GM08714 (cell line): ENCODE measurements around the gene CATSPERB.
"Not testable (repeated sequence)": the region's sequence is repeated elsewhere in the genome, so short reads cannot be mapped to it uniquely, and the experiment has no call there.

ENCODE experiments used
- H3K4me3 ChIP-seq: fragments of 200-500 bp; sonication (Bioruptor generic); 2 replicates; pipeline ENCODE4 v1.5.1; 2014; ENCODE audit warnings: mild to moderate bottlenecking, low read length, inconsistent platforms
- ZNF274 ChIP-seq: IDR thresholded peaks from 2 replicates; pipeline ENCODE4 v1.6.1; 2012; ENCODE audit warnings: mild to moderate bottlenecking, low read depth, low read length

Gene CATSPERB

DNA sequence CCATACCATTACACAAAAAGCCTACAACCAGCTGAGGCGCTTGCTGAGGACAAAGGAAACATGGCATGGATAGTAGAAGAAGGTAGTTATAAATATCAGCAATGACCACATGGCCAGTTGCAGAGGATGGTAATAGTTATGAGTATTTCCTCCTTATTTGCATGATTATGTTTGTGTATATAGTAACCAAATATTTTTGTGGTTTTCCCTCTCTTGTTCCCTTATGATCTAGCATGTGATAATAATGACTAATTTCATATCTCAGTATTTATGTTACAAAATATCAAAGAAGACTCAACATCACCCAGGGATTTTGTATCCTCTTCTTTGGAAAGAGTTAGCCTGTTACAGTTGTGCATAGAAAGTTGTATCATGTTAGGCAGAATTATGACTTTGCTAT is 13.5 kb upstream of the CATSPERB start:
- no peak overlapping the region for H3K4me3 ChIP-seq
- TF ChIP-seq ZNF274: no peak

DNA sequence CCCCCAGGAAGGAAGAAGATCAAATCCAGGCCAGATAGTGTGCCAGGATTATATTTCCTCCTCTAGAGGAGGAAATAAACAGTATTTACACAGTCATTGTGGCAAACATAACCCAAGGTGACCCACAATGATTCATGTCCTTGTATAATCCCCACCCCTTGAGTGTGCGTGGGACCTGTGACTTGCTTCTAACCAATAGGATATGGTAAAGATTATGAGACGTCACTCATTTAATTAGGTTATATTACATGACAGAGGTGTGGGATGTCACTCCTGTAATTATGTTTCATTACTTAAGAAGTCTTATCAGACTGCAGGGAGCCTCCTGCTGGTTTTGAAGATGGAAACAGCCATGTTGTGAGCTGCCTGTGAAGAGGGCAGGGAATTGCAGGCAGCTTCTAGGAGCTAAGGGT is 12.2 kb upstream of the CATSPERB start:
- no peak for TF ChIP-seq ZNF274
- no peak overlapping the region for H3K4me3 ChIP-seq

- TF ChIP-seq ZNF274: no peak
- no peak overlapping the region for H3K4me3 ChIP-seq
Observed at GRCh38 chr14:91743305-91743653, 11.4 kb upstream of the CATSPERB start.

DNA sequence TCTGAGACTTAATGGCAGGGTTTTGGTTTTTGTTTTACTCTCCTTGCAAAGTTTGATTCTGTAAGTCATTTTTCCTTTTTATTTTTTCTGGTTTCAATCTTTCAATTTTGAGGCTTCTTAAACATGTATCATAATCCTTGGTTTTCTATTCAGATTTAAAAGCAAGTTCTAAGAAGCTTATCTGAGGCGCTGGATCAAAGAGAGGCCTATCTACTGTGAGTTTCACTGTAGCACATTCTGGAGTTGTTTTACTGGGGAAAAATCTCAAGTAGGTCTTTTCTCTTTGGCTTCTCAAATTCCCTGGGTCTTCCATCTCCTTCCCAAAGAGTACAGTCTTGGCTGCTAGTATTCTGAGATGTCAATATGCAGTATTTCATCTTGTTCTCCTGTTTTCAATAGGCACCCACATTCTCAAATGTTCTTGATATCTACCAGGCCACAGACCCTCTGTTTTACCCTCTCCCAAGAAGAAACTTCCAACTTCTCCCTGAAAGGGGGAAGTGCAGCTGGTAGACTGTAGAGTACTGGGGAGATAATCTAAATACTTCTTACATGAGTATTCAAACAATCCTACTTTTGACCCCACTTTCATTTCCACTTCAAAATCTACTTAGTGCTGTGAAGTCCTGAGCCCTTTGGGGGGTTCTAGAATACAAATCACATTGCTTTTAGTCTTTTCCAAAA is 10.9 kb upstream of the CATSPERB start:
- no peak overlapping the region for H3K4me3 ChIP-seq
- TF ChIP-seq ZNF274: no peak

- H3K4me3 ChIP-seq: not testable (repeated sequence)
Observed at GRCh38 chr14:91739867-91740266, 8.0 kb upstream of the CATSPERB start.

DNA sequence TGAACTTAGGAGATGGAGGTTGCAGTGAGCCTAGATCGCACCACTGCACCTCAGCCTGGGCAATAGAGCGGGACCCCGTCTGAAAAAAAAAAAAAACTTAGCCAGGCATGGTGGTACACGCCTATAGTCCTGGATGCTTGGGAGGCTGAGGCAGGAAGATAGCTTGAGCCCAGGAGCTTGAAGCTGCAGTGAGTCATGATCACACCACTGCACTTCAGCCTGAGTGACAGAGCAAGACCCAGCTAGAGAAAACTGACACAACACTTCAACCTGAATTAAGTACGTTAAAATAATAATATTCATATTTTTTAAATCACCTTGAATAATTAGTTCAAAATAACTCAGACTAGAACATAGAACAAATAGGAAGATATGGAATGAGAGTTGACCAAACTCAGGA is 5.7 kb upstream of the CATSPERB start:
- H3K4me3 ChIP-seq: no peak overlapping the region
- no peak for TF ChIP-seq ZNF274

GRCh38 chr14:91732859-91733477 is 1.1 kb upstream of the CATSPERB start:
- TF ChIP-seq ZNF274: no peak
- H3K4me3 ChIP-seq: no peak overlapping the region

DNA sequence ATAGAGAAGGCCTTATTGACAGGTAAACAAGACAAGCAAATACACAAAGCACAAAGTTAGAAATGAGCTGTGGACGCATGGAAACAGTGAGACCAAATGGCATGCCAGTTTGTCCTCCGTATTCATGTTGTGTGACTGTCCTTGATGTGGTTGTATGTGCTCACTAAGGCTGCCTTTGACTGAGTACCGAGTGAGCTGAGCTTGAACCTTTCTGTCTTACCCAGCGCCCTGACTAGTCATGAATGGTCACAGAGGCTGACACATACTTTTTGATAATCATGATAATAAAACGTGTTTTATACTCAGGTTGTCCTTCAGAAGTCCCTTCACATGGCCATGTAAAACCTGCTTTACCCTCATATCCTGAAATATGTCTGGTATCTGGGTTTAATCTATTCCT is 553 bp upstream of the CATSPERB start:
- no peak for TF ChIP-seq ZNF274
- no peak overlapping the region for H3K4me3 ChIP-seq

GRCh38 chr14:91731018-91731417 is 868 bp downstream of the CATSPERB start:
- no peak overlapping the region for H3K4me3 ChIP-seq
- no peak for TF ChIP-seq ZNF274

- no peak for TF ChIP-seq ZNF274
Observed at GRCh38 chr14:91729756-91730155, 2.1 kb downstream of the CATSPERB start.

GRCh38 chr14:91728616-91729183 is 3.2 kb downstream of the CATSPERB start:
- no peak overlapping the region for H3K4me3 ChIP-seq
- no peak for TF ChIP-seq ZNF274

More at GRCh38 chr14:91729756-91730155, 2.1 kb downstream of the CATSPERB start:
- H3K4me3 ChIP-seq: no peak overlapping the region

- H3K4me3 ChIP-seq: no peak overlapping the region
- no peak for TF ChIP-seq ZNF274
Observed at GRCh38 chr14:91727121-91727520, 4.8 kb downstream of the CATSPERB start.

DNA sequence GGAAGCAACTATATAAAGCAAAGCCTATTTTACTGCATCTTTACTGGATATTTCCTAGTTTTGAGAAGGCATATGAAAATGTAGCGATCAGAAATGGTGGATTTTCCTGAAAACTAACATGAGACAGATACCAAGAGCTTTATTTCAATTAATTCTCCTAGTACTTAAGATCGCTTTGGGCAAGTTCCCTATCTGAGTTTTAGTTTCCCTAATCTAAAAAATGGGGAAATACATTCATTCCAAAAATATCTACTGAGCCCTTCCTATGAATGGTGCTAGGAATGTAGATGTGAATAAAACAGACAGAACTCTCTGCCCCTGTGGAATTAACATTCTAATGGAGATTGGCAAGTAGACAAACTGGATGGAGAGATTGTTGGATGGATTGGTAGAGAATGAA is 8.4 kb downstream of the CATSPERB start:
- TF ChIP-seq ZNF274: no peak
- no peak overlapping the region for H3K4me3 ChIP-seq

DNA sequence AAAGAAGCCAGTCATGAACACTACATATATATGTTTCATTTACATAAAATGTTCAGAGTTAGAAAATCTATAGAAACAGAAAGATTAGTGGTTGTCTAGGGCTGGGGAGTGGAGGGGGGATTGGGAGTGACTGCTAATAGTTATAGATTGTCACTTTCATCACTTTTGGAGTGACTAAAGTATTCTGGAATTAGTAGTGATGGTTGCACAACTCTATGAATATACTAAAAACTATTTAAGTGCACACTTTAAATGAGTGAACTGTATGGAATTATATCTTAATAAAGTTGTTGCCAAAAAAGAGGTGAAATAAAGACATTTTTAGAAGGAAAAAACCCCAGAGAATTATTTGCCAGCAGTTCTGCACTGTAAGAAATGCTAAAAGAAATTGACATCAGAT is 9.5 kb downstream of the CATSPERB start:
- H3K4me3 ChIP-seq: no peak overlapping the region
- TF ChIP-seq ZNF274: no peak

- TF ChIP-seq ZNF274: no peak
- H3K4me3 ChIP-seq: no peak overlapping the region
Observed at GRCh38 chr14:91719839-91720238, 12.0 kb downstream of the CATSPERB start.
